ENCODE results near the gene CELF5. TPM values are rescaled to one million over a fixed set of nuclear protein-coding genes. Genes with fewer than 3 reads are reported as not detected.
"Not testable (repeated sequence)": the region's sequence is repeated elsewhere in the genome, so short reads cannot be mapped to it uniquely, and the experiment has no call there.

Gene CELF5
- total and polyA plus RNA-seq, 9 of the 15 experiments (the other 6 are each of a cell fraction or from before 2014, with no cell fraction given), result 0.01 to 0.56 (median 0.22) TPM

DNA sequence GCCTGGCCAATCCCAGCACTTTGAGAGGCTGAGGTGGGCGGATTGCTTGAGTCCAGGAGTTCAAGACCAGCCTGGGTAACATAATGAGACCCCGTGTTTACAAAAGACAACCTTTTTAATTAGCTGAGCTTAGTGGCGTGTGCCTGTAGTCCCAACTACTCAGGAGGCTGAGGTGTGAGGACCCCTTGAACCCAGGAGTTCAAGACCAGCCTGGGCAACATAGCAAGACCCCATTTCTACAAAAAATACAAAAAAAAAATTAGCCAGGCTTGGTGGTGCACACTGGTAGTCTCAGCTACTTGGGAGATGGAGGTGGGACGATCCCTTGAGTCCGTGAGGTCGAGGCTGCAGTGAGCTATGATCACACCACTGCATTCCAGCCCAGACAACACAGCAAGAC lies 66.4 kb downstream of the CELF5 start:
- DNase-seq (ENCODE audit: extremely low read depth in 1 of 4, low spot score in 3 of 4); ATAC-seq; H3K9me1 ChIP-seq (ENCODE audit: control insufficient read depth, insufficient read depth, low read length); H3K9me3 ChIP-seq (replicated peaks; ENCODE audit: control insufficient read depth, insufficient read depth, low read depth, low read length); intact Hi-C loops (cut with micrococcal nuclease); BruUV-seq (replicated peaks); CTCF ChIA-PET (ENCODE audit: low intra/inter-chr PET ratio); FAIRE-seq; H3K4me2 ChIP-seq (ENCODE audit: insufficient read depth, low read length); H3K36me3 ChIP-seq (ENCODE audit: control insufficient read depth, insufficient read depth, low read length); H3K9ac ChIP-seq (ENCODE audit: insufficient read depth in 1 of 2, low read depth in 2 of 2, low read length in 2 of 2); H3K4me3 ChIP-seq; H2AFZ ChIP-seq (ENCODE audit: low read depth, low read length); H3K79me2 ChIP-seq (ENCODE audit: control insufficient read depth, insufficient read depth, low read length); H3K27ac ChIP-seq (ENCODE audit: extremely low read depth, low read depth, low read length); H4K20me1 ChIP-seq (replicated peaks; ENCODE audit: control insufficient read depth, insufficient read depth, low read length): not testable (repeated sequence)
- TF ChIP-seq ZNF121 (CRISPR knock-in tag; conservative IDR thresholded peaks at IDR 0.05), result peak; percentile 93
- WGBS (ENCODE audit: insufficient coverage, low coverage, missing lambda C conversion rate), result 25% methylated on average over 6 of the region's 6 CpGs
- Histone ChIP-seq H3K4me1 (replicated peaks in 1 of 2; ENCODE audit: control insufficient read depth in 2 of 2, insufficient read depth in 2 of 2, low read length in 2 of 2) (peaks cover 5 to 25% of the 10 kb centered on the region in 2 experiments; a peak in 4 of 5 replicates), H3K27me3 (ENCODE audit: control insufficient read depth in 2 of 2, insufficient read depth in 2 of 2, low read length in 2 of 2) (peaks cover 11 to 26% of the 10 kb centered on the region in 2 experiments)
- POLR2A ChIA-PET, result interaction anchor here (0.8 kb wide), 1 partner anchor 188 kb away, joined by 3 read pairs; no protein-coding TSS in a partner anchor
- in situ Hi-C loops (cut with MboI), result loop anchor here (10.0 kb wide), 1 partner anchor 414 kb away; the partner anchor contains the start of genes PIP5K1C and TJP3

DNA sequence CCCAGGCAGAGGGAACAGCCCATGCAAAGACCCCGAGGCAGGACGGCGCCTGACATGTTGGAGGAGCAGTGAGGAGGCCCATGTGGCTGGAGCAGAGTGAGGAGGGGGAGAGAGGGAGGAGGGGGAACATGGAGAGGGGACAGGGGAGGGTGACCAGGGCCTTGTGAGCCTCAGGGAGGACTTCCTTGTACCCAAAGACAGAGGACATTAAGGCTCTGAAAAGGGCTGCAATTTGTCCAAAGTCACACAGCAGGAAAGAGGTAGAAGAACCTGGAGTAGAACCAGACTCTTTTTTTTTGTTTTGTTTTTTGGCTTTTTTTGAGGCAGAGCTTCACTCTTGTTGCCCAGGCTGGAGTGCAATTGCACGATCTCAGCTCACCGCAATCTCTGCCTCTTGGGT lies 67.2 kb downstream of the CELF5 start:
- ATAC-seq (no peak), FAIRE-seq (no peak), DNase-seq (ENCODE audit: extremely low read depth in 1 of 4, low spot score in 3 of 4) (no peak)
- in situ Hi-C loops (cut with MboI), result loop anchor here (10.0 kb wide), 1 partner anchor 413 kb away; the partner anchor contains the start of genes PIP5K1C and TJP3
- ChIA-PET CTCF (ENCODE audit: low intra/inter-chr PET ratio) (no interaction called here), POLR2A (interaction anchor here (0.7 kb wide), 1 partner anchor 332 kb away, joined by 4 read pairs; no protein-coding TSS in a partner anchor)
- Histone ChIP-seq H3K4me3 (no peak overlapping the region), H3K27ac (ENCODE audit: extremely low read depth, low read depth, low read length) (no peak overlapping the region), H3K27me3 (ENCODE audit: control insufficient read depth in 2 of 2, insufficient read depth in 2 of 2, low read length in 2 of 2) (peaks cover 12 to 26% of the 10 kb centered on the region in 2 experiments), H2AFZ (ENCODE audit: low read depth, low read length) (no peak overlapping the region), H3K4me1 (replicated peaks in 1 of 2; ENCODE audit: control insufficient read depth in 2 of 2, insufficient read depth in 2 of 2, low read length in 2 of 2) (peaks cover 5 to 23% of the 10 kb centered on the region in 2 experiments; a peak in 3 of 5 replicates), H3K9ac (ENCODE audit: insufficient read depth in 1 of 2, low read depth in 2 of 2, low read length in 2 of 2) (no peak overlapping the region), H3K4me2 (ENCODE audit: insufficient read depth, low read length) (no peak overlapping the region), H3K79me2 (ENCODE audit: control insufficient read depth, insufficient read depth, low read length) (no peaks in the 10 kb centered on the region), H3K9me3 (replicated peaks; ENCODE audit: control insufficient read depth, insufficient read depth, low read depth, low read length) (no peaks in the 10 kb centered on the region), H3K9me1 (ENCODE audit: control insufficient read depth, insufficient read depth, low read length) (no peaks in the 10 kb centered on the region), H3K36me3 (ENCODE audit: control insufficient read depth, insufficient read depth, low read length) (no peaks in the 10 kb centered on the region), H4K20me1 (replicated peaks; ENCODE audit: control insufficient read depth, insufficient read depth, low read length) (peaks cover 4% of the 10 kb centered on the region; the same call in 1 of the 2 replicates)
- BruUV-seq (replicated peaks), result no TSS peak
- intact Hi-C loops (cut with micrococcal nuclease), result no loop called here
- WGBS (ENCODE audit: insufficient coverage, low coverage, missing lambda C conversion rate), result 10% methylated on average over 5 of the region's 5 CpGs
- TF ChIP-seq JUND (IDR thresholded peaks at IDR 0.05; ENCODE audit: borderline replicate concordance, low read depth, low read length) (no peak), JUND (tag; IDR thresholded peaks at IDR 0.05; ENCODE audit: borderline replicate concordance, low read depth, low read length) (no peak), ILF3 (IDR thresholded peaks at IDR 0.05; ENCODE audit: borderline replicate concordance) (no peak), MAFG (tag; conservative IDR thresholded peaks at IDR 0.05) (0 out of 2 replicates have a peak, but pooled peaks have one; percentile 21), ZNF239 (CRISPR knock-in tag; IDR thresholded peaks at IDR 0.05) (peak; percentile 87)

All from K562 (cell line).